SK-N-MC (cell line): ENCODE measurements around the gene ANKRD53.

ENCODE experiments used
- EZH2 ChIP-seq: fragments of 200-600 bp; sonication (generic); IDR thresholded peaks from one replicate; pipeline ENCODE4 v1.6.1; 2017; ENCODE audit warnings: antibody characterized with exemption
- FOXP2 ChIP-seq: optimal IDR thresholded peaks from 2 replicates; pipeline ENCODE3; 2011; ENCODE audit warnings: mild to moderate bottlenecking, moderate library complexity; ENCODE audit not compliant: insufficient read depth; ENCODE audit errors: extremely low read length, control extremely low read depth
- POLR2AphosphoS5 ChIP-seq: IDR thresholded peaks from 2 replicates; pipeline ENCODE4 v1.6.1; 2012; ENCODE audit warnings: mild to moderate bottlenecking, low read depth, low read length, borderline replicate concordance

DNA sequence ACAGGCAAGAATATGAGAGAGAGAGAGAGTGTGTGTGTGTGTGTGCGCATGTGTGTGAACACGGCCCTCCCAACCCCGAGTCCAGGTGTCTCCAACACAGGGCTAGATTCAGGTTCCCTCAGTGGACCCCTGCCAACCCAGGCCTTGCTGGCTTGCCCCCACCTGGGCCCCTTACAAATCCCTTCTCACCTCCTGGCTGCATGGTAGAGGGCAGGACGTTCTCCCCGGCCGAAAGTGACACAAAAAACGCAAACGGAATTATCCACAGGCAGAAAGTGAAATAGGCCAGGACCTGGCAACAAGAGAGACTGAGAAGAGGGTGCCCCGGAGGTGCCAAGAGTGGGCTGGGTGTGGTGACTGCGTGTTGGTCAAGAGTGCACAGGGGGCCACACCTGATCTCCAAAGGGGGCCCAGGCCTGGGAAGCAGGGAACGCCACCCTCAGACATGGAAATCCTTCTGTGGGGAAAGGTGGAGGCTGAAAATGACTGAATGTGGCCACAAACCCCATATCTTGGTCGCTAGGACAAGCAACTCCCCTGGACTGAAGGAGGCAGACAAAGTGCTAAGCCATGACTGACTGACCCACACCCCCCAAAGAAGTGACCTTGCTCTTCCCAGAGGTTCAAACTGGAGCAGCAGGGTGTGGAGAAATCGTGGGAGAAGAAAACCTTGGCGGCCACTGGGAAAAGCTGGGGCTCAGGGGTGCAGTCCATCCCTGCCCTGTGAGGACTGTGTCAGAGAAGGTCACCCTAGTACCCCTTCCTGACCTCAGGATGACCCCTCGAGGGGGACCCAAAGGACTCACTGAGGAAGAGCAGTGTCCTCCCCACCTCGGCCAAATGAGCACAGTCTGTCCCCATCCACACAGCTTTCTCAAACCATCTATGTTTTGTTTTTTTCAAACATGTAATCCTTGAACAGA lies 10.6 kb downstream of the ANKRD53 start:
- TF ChIP-seq POLR2AphosphoS5: no peak
- TF ChIP-seq EZH2: no peak
- TF ChIP-seq FOXP2: no peak
